SKM-1 (cell line): Measurements from ENCODE around the gene RTP3.
"Not testable (repeated sequence)": the region's sequence is repeated elsewhere in the genome, so short reads cannot be mapped to it uniquely, and the experiment has no call there.

Source experiments
- DNase-seq: peaks from one replicate; lab custom pipeline; 2025; ENCODE audit not compliant: unreplicated experiment; lab: John Stamatoyannopoulos, UW

Gene RTP3

GRCh38 chr3:46544771-46545503, 47.2 kb downstream of the RTP3 start:
- DNase-seq: no peak

- DNase-seq: no peak
Observed at GRCh38 chr3:46545818-46546630, 48.2 kb downstream of the RTP3 start.

- no peak for DNase-seq
Observed at GRCh38 chr3:46546896-46547440, 49.2 kb downstream of the RTP3 start.

- not testable (repeated sequence) for DNase-seq
Observed at GRCh38 chr3:46548611-46549010, 50.8 kb downstream of the RTP3 start.

GRCh38 chr3:46549408-46549904, 51.7 kb downstream of the RTP3 start:
- DNase-seq: no peak

GRCh38 chr3:46549989-46550388, 52.2 kb downstream of the RTP3 start:
- no peak for DNase-seq
